GM18502 (cell line): Measurements from ENCODE around the gene ZSCAN16.
"Not testable (repeated sequence)": the region's sequence is repeated elsewhere in the genome, so short reads cannot be mapped to it uniquely, and the experiment has no call there.

ENCODE experiments used
- ATAC-seq: cut with Tn5 transposase; IDR thresholded peaks from one replicate; pipeline ENCODE4 v1.9.1; 2021; ENCODE audit warnings: mild to moderate bottlenecking; ENCODE audit not compliant: unreplicated experiment, poor library complexity

ZSCAN16 gene

DNA sequence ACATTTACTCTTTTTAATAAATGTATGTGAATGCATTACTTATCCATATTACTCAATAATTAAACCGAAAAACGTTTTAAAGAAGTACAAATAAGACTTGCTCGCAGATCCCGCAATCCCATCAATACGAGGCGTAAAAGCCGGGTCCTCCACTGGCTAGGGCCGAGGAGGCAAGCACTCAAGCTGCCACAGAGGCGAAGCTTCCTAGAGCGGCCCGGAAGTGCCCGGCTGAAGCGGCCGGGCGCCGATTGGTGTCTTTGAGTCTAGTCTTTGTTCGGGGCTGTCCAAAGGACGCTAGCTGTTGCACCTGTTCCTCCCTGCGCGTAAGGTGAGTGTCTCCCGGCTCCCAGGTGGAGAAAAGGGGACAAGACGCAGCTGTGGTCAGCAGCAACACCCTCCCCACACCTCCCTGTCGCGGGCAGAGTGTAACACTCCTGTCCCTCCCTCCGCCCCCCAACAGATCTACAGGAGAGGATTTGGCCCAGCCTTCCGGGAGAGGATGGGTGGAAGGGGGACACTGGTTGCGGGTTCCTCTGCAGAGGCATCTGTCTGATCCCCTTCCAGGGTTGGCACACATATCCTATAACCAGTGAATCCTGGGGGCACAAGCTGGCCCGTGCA is at the start of gene ZSCAN16:
ZSCAN16 (plus strand) TSS at position 260 of the 621 bp plus-strand sequence. CDS start 835 bp downstream, outside the sequence.
- ATAC-seq: peak; percentile 96

GRCh38 chr6:28078050-28078449 is 46.4 kb upstream of the ZSCAN16 start:
- no peak for ATAC-seq

- no peak for ATAC-seq
Observed at GRCh38 chr6:28078836-28079235, 45.6 kb upstream of the ZSCAN16 start.

DNA sequence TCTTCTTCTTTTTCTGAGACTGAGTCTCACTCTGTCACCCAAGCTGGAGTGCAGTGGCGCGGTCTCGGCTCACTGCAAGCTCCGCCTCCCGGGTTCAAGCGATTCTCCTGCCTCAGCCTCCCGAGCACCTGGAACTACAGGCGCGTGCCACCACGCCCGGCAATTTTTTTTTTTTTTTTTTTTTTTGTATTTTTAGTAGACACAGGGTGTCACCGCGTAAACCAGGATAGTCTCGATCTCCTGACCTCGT is 44.1 kb upstream of the ZSCAN16 start, which contains the start of gene ZNF165:
ZNF165 (plus strand) TSS at position 188 of the 250 bp plus-strand sequence. CDS start 4,913 bp downstream, outside the sequence.
- ATAC-seq: peak; percentile 15

- ATAC-seq: peak; percentile 81
Observed at GRCh38 chr6:28080631-28081485, 43.6 kb upstream of the ZSCAN16 start.

GRCh38 chr6:28081486-28081751 is 43.0 kb upstream of the ZSCAN16 start:
- peak; percentile 62 for ATAC-seq

GRCh38 chr6:28082939-28083338 is 41.5 kb upstream of the ZSCAN16 start:
- ATAC-seq: no peak

DNA sequence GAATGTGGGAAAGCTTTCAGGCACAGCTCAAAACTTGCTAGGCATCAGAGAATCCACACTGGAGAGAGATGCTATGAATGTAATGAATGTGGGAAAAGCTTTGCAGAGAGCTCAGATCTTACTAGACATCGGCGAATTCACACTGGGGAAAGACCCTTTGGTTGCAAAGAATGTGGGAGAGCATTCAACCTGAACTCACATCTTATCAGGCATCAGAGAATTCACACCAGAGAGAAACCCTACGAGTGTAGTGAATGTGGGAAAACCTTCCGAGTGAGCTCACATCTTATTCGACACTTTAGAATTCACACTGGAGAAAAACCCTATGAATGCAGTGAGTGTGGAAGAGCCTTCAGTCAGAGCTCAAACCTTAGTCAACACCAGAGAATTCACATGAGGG is 35.4 kb upstream of the ZSCAN16 start:
- ATAC-seq: no peak

- ATAC-seq: no peak
Observed at GRCh38 chr6:28090917-28091586, 33.4 kb upstream of the ZSCAN16 start.

DNA sequence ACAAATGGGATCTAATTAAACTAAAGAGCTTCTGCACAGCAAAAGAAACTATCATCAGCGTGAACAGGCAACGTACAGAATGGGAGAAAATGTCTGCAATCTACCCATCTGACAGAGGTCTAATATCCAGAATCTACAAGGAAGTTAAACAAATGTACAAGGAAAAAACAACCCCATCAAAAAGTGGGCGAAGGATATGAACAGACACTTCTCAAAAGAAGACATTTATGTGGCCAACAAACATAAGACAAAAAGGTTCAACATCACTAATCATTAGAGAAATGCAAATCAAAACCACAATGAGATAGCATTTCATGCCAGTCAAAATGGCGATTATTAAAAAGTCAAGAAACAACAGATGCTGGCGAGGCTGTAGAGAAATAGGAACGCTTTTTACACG is 22.2 kb upstream of the ZSCAN16 start:
- ATAC-seq: not testable (repeated sequence)

DNA sequence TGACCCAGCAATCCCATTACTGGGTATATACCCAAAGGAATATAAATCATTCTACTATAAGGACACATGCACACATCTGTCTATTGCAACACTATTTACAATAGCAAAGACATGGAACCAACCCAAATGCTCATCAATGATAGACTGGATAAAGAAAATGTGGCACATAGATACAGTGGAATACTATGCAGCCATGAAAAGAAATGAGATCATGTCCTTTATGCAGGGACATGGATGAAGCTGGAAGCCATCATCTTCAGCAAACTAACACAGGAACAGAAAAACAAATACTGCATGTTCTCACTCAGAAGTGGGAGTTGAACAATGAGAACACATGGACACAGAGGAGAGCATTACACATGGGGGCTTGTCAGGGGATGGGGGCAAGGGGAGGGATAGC is 21.7 kb upstream of the ZSCAN16 start:
- ATAC-seq: not testable (repeated sequence)

GRCh38 chr6:28104392-28105244 is 19.8 kb upstream of the ZSCAN16 start:
- peak; percentile 99 for ATAC-seq

- ATAC-seq: no peak
Observed at GRCh38 chr6:28105245-28105639, 19.2 kb upstream of the ZSCAN16 start.

DNA sequence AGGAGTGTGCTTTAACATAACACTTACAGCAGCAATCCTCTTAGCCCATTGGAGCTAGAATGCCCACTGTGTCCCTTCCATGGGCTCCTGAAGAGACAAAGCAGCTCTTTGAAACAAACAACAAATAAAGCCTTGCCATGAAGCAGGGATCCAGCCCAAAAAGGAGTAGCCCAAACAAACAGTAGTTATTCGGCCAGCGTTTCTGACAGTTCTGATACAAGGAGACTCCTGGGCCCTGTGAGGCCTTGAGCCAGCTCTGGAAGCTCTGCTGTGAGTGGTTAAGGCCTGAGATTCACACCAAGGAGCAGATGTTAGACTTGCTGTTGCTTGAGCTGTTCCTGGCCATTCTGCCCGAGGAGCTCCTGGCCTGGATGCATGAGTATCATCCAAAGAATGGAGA is 16.9 kb upstream of the ZSCAN16 start:
- ATAC-seq: no peak

GRCh38 chr6:28111964-28112363 is 12.4 kb upstream of the ZSCAN16 start:
- ATAC-seq: no peak

GRCh38 chr6:28115799-28116198 is 8.6 kb upstream of the ZSCAN16 start:
- no peak for ATAC-seq

GRCh38 chr6:28117386-28118050 is 6.9 kb upstream of the ZSCAN16 start:
- no peak for ATAC-seq

DNA sequence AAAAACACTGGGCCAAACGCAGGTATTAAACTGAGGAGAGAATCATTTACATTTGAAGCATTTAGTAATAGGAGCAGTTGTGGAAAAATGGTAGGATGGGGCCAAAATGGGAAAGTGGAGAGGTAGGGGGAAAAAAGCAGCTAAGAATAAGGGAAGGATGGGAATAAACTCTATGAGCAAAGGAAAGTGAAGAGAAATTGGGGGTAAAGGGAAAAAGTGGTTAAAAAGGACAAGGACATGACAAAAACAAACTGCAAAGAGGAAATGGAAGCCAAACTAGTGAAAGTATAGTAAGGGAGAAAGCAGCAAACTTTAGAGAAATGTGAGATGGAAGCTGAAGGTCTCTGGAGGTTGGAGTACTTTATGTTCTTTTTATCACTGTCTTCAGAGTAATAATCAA is 6.2 kb upstream of the ZSCAN16 start:
- ATAC-seq: no peak

DNA sequence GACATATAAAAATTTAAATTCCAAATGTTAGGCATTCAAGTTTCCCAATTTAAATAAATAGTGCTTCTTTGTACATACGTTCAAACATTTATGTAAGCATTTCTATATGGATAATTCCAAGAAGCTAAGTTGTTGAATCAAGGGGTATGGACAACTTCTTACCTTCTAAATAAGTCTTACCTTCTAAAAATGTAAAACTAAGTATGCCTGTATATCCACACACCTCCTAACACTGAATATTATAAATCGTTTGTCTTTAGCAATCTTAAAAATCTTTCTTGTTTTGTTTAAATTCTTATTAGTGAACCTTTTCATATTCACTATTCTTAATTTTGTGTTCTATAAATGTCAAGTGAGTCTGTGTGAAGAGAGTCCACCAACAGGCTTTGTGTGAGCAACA is 2.5 kb upstream of the ZSCAN16 start:
- ATAC-seq: no peak

- not testable (repeated sequence) for ATAC-seq
Observed at GRCh38 chr6:28122283-28122682, 2.1 kb upstream of the ZSCAN16 start.
